ENCODE measurements around the gene RIF1. TPM values are rescaled to one million over a fixed set of nuclear protein-coding genes. Genes with fewer than 3 reads are reported as not detected.

Gene RIF1
- total RNA-seq, 1 donor from 2014 or later: 36.4 TPM

DNA sequence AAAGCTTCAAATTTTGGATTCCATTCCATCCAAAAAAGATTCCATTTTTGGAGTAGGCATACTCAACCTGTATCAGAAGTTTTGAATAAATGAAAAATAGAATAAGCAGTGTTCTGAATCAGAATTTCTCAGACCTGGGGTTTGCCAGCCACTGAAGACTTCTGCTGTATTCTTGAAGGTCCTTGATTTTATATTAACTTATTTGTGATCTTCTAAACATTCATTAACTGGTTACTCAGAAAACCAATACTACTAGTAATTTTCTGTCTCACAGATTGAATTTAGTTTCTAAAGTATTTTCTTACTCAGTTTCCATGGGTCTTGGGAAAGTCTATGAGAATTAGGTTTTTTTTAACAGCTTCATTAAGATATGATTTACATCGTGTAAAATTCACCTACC is 60.9 kb downstream of the RIF1 start:
- Histone ChIP-seq H3K9me3 (no peaks in the 10 kb centered on the region), H3K27me3 (no peaks in the 10 kb centered on the region), H3K4me3 (no peak overlapping the region), H3K4me1 (no peaks in the 10 kb centered on the region), H3K36me3 (peaks cover 85% of the 10 kb centered on the region), H3K27ac (no peak overlapping the region)
- DNase-seq: no peak
- no peak for ATAC-seq
- intact Hi-C loops (cut with DNase I): no loop called here
- TF ChIP-seq, protein P1, sequence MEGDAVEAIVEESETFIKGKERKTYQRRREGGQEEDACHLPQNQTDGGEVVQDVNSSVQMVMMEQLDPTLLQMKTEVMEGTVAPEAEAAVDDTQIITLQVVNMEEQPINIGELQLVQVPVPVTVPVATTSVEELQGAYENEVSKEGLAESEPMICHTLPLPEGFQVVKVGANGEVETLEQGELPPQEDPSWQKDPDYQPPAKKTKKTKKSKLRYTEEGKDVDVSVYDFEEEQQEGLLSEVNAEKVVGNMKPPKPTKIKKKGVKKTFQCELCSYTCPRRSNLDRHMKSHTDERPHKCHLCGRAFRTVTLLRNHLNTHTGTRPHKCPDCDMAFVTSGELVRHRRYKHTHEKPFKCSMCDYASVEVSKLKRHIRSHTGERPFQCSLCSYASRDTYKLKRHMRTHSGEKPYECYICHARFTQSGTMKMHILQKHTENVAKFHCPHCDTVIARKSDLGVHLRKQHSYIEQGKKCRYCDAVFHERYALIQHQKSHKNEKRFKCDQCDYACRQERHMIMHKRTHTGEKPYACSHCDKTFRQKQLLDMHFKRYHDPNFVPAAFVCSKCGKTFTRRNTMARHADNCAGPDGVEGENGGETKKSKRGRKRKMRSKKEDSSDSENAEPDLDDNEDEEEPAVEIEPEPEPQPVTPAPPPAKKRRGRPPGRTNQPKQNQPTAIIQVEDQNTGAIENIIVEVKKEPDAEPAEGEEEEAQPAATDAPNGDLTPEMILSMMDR (IDR thresholded peaks at IDR 0.05): no peak

DNA sequence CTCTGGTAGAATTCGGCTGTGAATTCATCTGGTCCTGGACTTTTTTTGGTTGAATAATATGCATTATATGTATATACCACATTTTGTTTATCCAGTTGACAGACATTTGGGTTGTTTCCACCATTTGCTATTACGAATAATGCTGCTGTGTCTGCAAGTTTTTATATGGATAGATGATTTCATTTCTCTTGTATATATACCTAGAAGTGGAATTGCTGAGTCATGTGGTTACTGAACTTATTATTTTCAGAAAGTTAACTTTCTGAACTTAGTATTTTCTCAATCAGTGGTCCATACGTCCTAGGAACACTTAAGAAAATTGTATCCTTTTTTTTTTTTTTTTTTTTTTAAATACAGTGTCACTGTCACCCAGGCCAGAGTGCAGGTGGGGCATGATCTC is 63.3 kb downstream of the RIF1 start:
- ATAC-seq (no peak), DNase-seq (no peak)
- intact Hi-C loops (cut with DNase I): no loop called here
- H3K4me3 ChIP-seq: no peak overlapping the region
- H3K9me3 ChIP-seq: no peaks in the 10 kb centered on the region
- TF ChIP-seq, protein P1 (IDR thresholded peaks at IDR 0.05): no peak
- no peaks in the 10 kb centered on the region for H3K4me1 ChIP-seq
- H3K27me3 ChIP-seq: no peaks in the 10 kb centered on the region
- H3K27ac ChIP-seq: no peak overlapping the region
- H3K36me3 ChIP-seq: peaks cover 80% of the 10 kb centered on the region

DNA sequence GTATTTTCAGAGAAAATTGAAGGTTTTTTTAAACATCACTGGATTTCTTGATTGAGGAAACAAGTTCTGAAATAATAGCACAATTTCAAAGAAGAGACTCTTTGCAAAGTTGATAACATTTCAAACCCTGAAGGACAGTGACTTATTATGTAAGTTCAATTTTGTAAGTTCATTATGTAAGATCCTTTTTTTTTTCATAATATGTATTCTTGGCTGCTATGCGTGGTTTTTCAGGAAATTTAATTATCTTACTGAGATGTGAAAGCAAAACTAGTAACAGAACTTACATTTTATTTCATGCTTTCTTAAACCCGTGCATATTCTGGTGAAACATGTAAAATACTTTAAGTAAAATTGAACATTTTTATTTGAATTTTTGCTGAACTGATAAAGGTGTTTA is 65.4 kb downstream of the RIF1 start:
- H3K27me3 ChIP-seq: no peaks in the 10 kb centered on the region
- no peak overlapping the region for H3K4me3 ChIP-seq
- H3K4me1 ChIP-seq: no peaks in the 10 kb centered on the region
- DNase-seq: no peak
- no peaks in the 10 kb centered on the region for H3K9me3 ChIP-seq
- no peak overlapping the region for H3K27ac ChIP-seq
- no peak for ATAC-seq
- peaks cover 61% of the 10 kb centered on the region for H3K36me3 ChIP-seq
- TF ChIP-seq, protein P1 (IDR thresholded peaks at IDR 0.05): no peak
- intact Hi-C loops (cut with DNase I): no loop called here

GRCh38 chr2:151476287-151476686 is 66.6 kb downstream of the RIF1 start:
- H3K4me3 ChIP-seq: no peak overlapping the region
- H3K9me3 ChIP-seq: no peaks in the 10 kb centered on the region
- intact Hi-C loops (cut with DNase I): no loop called here
- H3K27me3 ChIP-seq: no peaks in the 10 kb centered on the region
- no peaks in the 10 kb centered on the region for H3K4me1 ChIP-seq
- ATAC-seq: no peak
- TF ChIP-seq, protein P1 (IDR thresholded peaks at IDR 0.05): no peak
- DNase-seq: no peak
- H3K27ac ChIP-seq: no peak overlapping the region
- H3K36me3 ChIP-seq: peaks cover 58% of the 10 kb centered on the region

DNA sequence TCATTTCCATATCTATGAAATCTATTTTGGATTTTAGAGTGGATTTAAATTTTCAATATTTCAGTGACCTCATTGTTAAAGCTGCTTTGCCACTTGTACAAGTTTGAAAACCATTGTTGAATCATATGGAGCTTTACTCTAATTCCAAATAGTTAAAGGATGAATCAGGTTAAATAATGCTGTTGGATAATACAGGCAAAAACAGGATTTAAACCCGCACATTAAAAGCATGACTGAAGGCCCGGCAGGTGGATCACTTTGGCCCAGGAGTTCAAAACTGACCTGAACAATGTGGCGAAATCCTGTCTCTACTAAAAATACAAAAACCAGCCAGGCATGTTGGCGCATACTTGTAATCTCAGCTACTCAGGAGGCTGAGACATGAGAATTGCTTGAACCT is 68.3 kb downstream of the RIF1 start:
- DNase-seq (no peak), ATAC-seq (no peak)
- Histone ChIP-seq H3K36me3 (peaks cover 62% of the 10 kb centered on the region), H3K27me3 (no peaks in the 10 kb centered on the region), H3K27ac (no peak overlapping the region), H3K4me3 (no peak overlapping the region), H3K4me1 (no peaks in the 10 kb centered on the region), H3K9me3 (no peaks in the 10 kb centered on the region)
- TF ChIP-seq, protein P1 (IDR thresholded peaks at IDR 0.05): no peak
- intact Hi-C loops (cut with DNase I): no loop called here

DNA sequence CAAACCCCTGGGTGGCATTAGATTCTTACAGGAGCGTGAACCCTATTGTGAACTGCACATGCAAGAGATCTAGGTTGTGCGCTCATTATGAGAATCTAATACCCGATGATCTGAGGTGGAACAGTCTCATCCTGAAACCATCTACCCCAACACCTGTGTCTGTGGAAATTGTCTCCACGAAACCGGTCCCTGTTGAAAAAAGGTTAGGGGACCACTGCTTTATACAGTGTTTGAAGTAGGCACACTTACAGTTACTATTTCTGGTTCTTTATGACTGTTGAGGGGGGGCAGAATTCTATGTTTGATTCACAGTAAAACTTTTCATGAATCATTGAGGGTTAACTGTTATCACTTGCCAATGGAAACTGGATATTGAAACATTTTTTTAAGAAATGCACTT is 72.0 kb downstream of the RIF1 start:
- no peak overlapping the region for H3K27ac ChIP-seq
- no peak for DNase-seq
- TF ChIP-seq, protein P1 (IDR thresholded peaks at IDR 0.05): no peak
- H3K27me3 ChIP-seq: no peaks in the 10 kb centered on the region
- no peak for ATAC-seq
- H3K36me3 ChIP-seq: peaks cover 33% of the 10 kb centered on the region
- no peaks in the 10 kb centered on the region for H3K4me1 ChIP-seq
- H3K9me3 ChIP-seq: no peaks in the 10 kb centered on the region
- intact Hi-C loops (cut with DNase I): no loop called here
- no peak overlapping the region for H3K4me3 ChIP-seq
